Tibial nerve (tissue), 4 donors: Measurements from ENCODE around the gene AEBP1. TPM values are rescaled to one million over a fixed set of nuclear protein-coding genes. Genes with fewer than 3 reads are reported as not detected.

Experiments used
- DNase-seq, 2 donors: peaks; one replicate each; pipeline ENCODE4 v3.0.0-alpha.2; 2019; ENCODE audit warnings: low spot score in 2 of 2
- H3K27ac ChIP-seq, 4 donors: fragments of 200-600 bp; sonication (generic) in 3 of 4; one replicate each; pipeline ENCODE4 v1.5.1; 2017 to 2019; ENCODE audit warnings: mild to moderate bottlenecking in 1 of 4
- H3K27me3 ChIP-seq, 2 donors: fragments of 200-600 bp; sonication (generic) in 1 of 2; one replicate each; pipeline versions ENCODE4 v1.5.1 to v1.6.0; 2017 to 2019
- H3K36me3 ChIP-seq, 3 donors: fragments of 200-600 bp; sonication (generic); one replicate each; pipeline ENCODE4 v1.5.1; 2018 to 2019
- H3K4me1 ChIP-seq, 4 donors: fragments of 200-600 bp; sonication (generic) in 3 of 4; one replicate each; pipeline ENCODE4 v1.5.1; 2017 to 2019
- H3K4me3 ChIP-seq, 4 donors: fragments of 200-600 bp; sonication (generic) in 3 of 4; one replicate each; pipeline ENCODE4 v1.5.1; 2017 to 2019; ENCODE audit warnings: mild to moderate bottlenecking in 1 of 4, moderate library complexity in 1 of 4
- H3K9me3 ChIP-seq, 4 donors: fragments of 200-600 bp; sonication (generic) in 3 of 4; one replicate each; pipeline ENCODE4 v1.5.1; 2017 to 2019
- EP300 ChIP-seq, 2 donors: sonication (generic); formaldehyde crosslinking; IDR thresholded peaks; one replicate each; pipeline ENCODE4 v1.6.1; 2017; ENCODE audit warnings: antibody characterized with exemption in 2 of 2, mild to moderate bottlenecking in 1 of 2
- POLR2A ChIP-seq, 2 donors: fragments of 450-650 bp; IDR thresholded peaks; one replicate each; pipeline ENCODE4 v1.6.1; 2017; ENCODE audit warnings: antibody characterized with exemption in 2 of 2, mild to moderate bottlenecking in 2 of 2, moderate library complexity in 2 of 2
- WGBS, 2 donors: methylation state at CpG; one replicate each; pipeline ENCODE4 v1.1.5; 2018; 5-methylcytosine and 5-hydroxymethylcytosine counted together
- total RNA-seq, 4 donors: library from RNA; depleted of rRNA; stranded (reverse); fragments of >200 nt; gene quantifications; one replicate each; pipeline ENCODE4 v1.1.0, GENCODE V29; 2016
- TF ChIP-seq, protein P1 (sequence below), 5 experiments: fragments of 200-600 bp in 3 of 5; fragments of 450-650 bp in 2 of 5; sonication (generic) in 3 of 5; IDR thresholded peaks; one replicate each; pipeline ENCODE4 v1.5.1; 2016 to 2019; ENCODE audit warnings: antibody characterized with exemption in 5 of 5, mild to moderate bottlenecking in 3 of 5, moderate library complexity in 2 of 5

The AEBP1 gene
- total RNA-seq, 4 donors from 2014 or later = 142 to 440 (median 264) TPM

DNA sequence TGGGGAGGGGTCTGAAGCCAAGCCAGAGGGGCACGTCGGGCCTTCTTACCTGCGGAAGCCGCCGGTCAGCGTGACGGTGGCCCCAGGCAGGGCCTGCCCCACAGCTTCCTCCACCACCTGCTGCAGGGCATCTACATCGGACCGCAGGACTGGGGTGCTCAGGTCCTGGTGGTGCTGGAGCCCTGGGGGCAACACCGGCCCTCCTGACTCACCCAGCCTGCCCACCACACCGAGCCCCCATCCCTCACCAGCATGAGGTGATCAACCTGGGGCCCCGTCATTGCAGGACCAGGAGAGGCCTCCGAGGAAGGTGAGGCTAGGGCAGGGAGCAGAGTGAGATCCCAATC, 29.8 kb upstream of the AEBP1 start:
- TF ChIP-seq, protein P1, sequence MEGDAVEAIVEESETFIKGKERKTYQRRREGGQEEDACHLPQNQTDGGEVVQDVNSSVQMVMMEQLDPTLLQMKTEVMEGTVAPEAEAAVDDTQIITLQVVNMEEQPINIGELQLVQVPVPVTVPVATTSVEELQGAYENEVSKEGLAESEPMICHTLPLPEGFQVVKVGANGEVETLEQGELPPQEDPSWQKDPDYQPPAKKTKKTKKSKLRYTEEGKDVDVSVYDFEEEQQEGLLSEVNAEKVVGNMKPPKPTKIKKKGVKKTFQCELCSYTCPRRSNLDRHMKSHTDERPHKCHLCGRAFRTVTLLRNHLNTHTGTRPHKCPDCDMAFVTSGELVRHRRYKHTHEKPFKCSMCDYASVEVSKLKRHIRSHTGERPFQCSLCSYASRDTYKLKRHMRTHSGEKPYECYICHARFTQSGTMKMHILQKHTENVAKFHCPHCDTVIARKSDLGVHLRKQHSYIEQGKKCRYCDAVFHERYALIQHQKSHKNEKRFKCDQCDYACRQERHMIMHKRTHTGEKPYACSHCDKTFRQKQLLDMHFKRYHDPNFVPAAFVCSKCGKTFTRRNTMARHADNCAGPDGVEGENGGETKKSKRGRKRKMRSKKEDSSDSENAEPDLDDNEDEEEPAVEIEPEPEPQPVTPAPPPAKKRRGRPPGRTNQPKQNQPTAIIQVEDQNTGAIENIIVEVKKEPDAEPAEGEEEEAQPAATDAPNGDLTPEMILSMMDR (IDR thresholded peaks at IDR 0.05) = no peak
- H3K4me3 ChIP-seq = no peak overlapping the region
- H3K27me3 ChIP-seq = no peaks in the 10 kb centered on the region
- peaks cover 0 to 68% (median 17%) of the 10 kb centered on the region in 3 donors for H3K36me3 ChIP-seq
- no peaks in the 10 kb centered on the region for H3K9me3 ChIP-seq
- DNase-seq = no peak
- H3K27ac ChIP-seq = peak overlapping the region in 3 of 4 donors; percentile 47 to 83 (median 75)
- peaks cover 0 to 28% (median 9%) of the 10 kb centered on the region in 4 donors for H3K4me1 ChIP-seq
- WGBS, 2 donors = 84 to 90% methylated on average over 6 to 13 of the region's 13 CpGs

DNA sequence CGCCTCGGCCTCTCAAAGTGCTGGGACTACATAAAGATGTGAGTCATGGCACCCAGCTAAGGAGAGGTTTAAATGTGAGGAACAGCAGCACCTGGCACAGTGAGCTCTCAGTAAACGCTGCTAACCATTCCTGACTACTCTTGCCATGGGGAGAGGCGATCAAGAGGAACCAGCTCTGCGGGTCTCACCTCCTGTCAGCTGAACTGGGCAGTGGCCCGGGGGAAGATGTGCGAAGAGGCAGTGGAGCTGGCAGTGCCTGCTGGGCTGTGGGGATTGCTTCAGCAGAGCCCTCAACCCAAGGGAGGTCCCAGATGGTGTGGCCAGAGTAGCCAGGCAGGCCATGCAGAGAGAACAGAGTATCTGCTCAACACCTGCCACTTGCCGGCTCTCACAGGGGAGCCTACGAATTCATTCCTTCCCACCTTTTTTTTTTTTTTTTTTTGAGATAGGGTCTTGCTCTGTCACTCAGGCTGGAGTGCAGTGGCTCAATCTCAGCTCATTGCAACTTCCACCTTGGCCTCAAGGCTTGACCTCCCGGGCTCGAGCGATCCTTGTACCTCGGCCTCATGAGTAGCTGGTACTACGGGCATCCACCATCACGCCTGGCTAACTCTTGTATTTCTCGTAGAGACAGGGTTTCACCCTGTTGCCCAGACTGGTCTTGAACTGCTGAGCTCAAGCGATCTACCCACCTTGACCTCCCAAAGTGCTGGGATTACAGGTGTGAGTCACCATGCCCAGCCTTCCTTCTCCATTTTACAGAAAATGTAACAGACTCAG, 28.7 kb upstream of the AEBP1 start:
- TF ChIP-seq, protein P1 (IDR thresholded peaks at IDR 0.05) = no peak
- TF ChIP-seq EP300 (IDR thresholded peaks at IDR 0.05) = no peak
- TF ChIP-seq POLR2A (IDR thresholded peaks at IDR 0.05) = no peak
- peaks cover 0 to 80% (median 17%) of the 10 kb centered on the region in 3 donors for H3K36me3 ChIP-seq

DNA sequence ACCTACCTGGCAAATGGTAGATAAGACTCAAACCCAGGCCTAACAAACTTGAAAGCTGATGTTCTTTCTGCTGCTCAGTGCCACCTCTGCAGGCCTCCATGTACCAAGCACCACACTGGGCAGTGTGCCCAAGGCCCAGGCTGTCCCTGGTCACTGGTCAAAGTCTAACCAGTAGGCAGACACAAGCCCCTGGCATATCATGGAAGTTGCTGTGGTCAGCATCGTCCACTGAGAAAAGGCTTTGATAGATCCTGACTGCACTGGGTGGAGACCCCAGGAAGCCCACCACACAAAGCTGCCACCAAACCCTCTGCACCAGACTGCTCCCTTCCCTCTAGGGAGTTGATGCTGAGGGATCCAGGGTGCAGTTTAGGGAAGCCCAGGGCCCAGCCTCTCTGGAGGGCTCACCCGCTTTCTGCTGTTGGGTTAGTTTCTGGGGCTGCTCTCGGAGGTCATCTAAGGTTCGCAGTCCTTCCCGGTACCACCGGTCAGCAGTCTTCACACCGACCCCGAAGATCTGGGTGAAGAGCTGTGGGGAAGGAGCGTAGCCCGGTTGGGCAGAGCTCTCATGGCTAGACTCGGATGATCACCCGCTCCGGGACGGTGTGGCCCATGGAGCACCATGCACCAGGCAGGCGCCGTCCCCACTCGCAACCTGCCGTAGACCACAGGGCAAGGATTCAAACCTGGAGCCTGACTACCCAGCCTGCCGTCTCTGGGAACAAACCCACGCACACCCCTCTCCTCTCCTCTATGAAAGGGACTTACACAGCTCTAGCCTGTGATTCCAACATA, 27.8 kb upstream of the AEBP1 start:
- Histone ChIP-seq H3K27ac (no peak overlapping the region), H3K9me3 (no peaks in the 10 kb centered on the region), H3K27me3 (no peaks in the 10 kb centered on the region), H3K4me3 (no peak overlapping the region), H3K36me3 (peaks cover 0 to 84% (median 17%) of the 10 kb centered on the region in 3 donors), H3K4me1 (peaks cover 0 to 42% (median 13%) of the 10 kb centered on the region in 4 donors)
- no peak for DNase-seq
- WGBS, 2 donors = 90 to 97% methylated on average over 20 of the region's 20 CpGs
- TF ChIP-seq EP300 (IDR thresholded peaks at IDR 0.05) (no peak), POLR2A (IDR thresholded peaks at IDR 0.05) (no peak)
- TF ChIP-seq, protein P1 (IDR thresholded peaks at IDR 0.05) = no peak

More for the DNA sequence above, 28.7 kb upstream of the AEBP1 start:
- no peak overlapping the region for H3K4me3 ChIP-seq
- 92 to 93% methylated on average over 17 of the region's 17 CpGs for WGBS, 2 donors
- peaks cover 0 to 34% (median 9%) of the 10 kb centered on the region in 4 donors for H3K4me1 ChIP-seq
- no peaks in the 10 kb centered on the region for H3K9me3 ChIP-seq
- H3K27ac ChIP-seq = no peak overlapping the region
- DNase-seq = no peak
- no peaks in the 10 kb centered on the region for H3K27me3 ChIP-seq

DNA sequence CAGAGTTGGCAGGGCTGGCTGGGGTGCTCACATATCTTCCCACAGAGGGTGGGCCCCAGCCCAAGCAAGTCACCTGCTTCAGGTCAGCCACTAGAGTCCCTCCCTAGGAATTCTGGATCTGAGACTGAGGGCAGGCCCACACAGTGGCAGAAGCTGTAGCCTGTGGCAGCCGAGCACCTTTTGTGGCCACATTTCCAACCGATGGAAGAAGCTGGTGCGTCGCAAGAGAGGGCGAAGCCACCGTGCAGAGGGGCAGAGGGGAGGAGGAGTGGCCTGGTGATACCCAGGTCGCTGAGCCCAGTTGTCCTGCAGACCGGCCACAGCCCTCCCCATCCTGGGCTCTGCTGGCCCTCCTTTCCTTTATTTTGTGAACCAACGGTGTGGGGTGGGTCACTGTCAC, 27.1 kb upstream of the AEBP1 start:
- Histone ChIP-seq H3K36me3 (peaks cover 0 to 84% (median 17%) of the 10 kb centered on the region in 3 donors), H3K27me3 (no peaks in the 10 kb centered on the region), H3K4me3 (no peak overlapping the region), H3K9me3 (no peaks in the 10 kb centered on the region), H3K27ac (no peak overlapping the region), H3K4me1 (peaks cover 0 to 42% (median 11%) of the 10 kb centered on the region in 4 donors)
- no peak for DNase-seq
- WGBS, 2 donors = 84 to 90% methylated on average over 9 of the region's 9 CpGs
- TF ChIP-seq, protein P1 (IDR thresholded peaks at IDR 0.05) = no peak
- TF ChIP-seq POLR2A (IDR thresholded peaks at IDR 0.05) = no peak
- TF ChIP-seq EP300 (IDR thresholded peaks at IDR 0.05) = no peak

DNA sequence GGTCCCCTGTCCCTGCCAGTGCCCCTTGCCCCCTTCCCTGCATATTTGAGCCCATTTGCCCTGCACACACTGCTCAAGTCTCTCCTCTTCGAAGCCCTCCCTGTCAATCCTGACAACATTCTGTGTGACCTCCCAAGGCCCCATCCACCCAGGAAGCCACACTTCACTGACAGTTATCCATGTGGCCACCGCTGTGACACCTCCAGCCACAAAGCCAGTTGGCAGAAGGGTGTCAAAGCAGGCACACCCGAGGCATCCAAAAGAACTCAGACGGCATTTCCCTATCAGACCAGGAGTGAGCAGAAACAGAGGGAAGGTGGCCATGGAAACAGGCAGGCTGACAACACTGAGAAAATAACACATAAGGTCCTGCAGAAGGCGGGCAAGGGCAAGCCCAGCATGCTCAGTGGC, 26.5 kb upstream of the AEBP1 start:
- WGBS, 2 donors = 72 to 90% methylated on average over 5 of the region's 5 CpGs
- no peak for DNase-seq
- TF ChIP-seq, protein P1 (IDR thresholded peaks at IDR 0.05) = no peak
- TF ChIP-seq EP300 (IDR thresholded peaks at IDR 0.05) (no peak), POLR2A (IDR thresholded peaks at IDR 0.05) (no peak)
- Histone ChIP-seq H3K9me3 (no peaks in the 10 kb centered on the region), H3K27ac (no peak overlapping the region), H3K36me3 (peaks cover 0 to 82% (median 17%) of the 10 kb centered on the region in 3 donors), H3K4me3 (no peak overlapping the region), H3K27me3 (no peaks in the 10 kb centered on the region), H3K4me1 (peaks cover 0 to 36% (median 8%) of the 10 kb centered on the region in 4 donors)
